ENCODE results near the gene RPTOR. TPM values are rescaled to one million over a fixed set of nuclear protein-coding genes. Genes with fewer than 3 reads are reported as not detected.

The RPTOR gene
- total and polyA plus RNA-seq, 2 donors (not counting 3 experiments of a cell fraction or from before 2014, with no cell fraction given) = 10.7 to 41.8 TPM

DNA sequence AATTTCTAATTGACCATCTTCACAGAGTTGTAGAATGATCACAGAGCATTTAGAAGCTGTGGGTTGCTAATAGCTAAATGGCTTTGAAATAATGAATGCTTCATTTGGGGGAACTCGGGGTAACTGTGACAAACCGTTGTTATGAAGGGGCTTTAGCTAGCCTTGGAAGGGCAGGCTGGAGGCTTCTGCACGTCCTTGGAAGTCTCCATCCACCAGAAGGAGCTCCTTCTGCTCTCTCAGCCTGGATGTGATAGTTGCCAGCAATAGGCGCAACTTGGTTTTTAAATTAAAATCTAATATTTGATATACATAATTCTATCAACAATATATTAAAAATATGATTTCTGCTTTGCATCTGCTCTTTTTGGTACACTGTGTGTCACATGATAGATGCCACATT lies 200.5 kb downstream of the RPTOR start:
- H4K20me1 ChIP-seq (replicated peaks; ENCODE audit: control insufficient read depth, extremely low read depth, insufficient read depth, low read length) = no peaks in the 10 kb centered on the region
- H3K4me2 ChIP-seq (ENCODE audit: insufficient read depth, low read length) = no peak overlapping the region
- peaks cover 4% of the 10 kb centered on the region for H3K4me1 ChIP-seq (ENCODE audit: control insufficient read depth, extremely low read depth, insufficient read depth, low read length)
- dilution Hi-C loops (cut with MboI; ENCODE audit: extremely low pct_ligation_motif_present, low sequenced_read_pairs) (no loop called here), intact Hi-C loops (cut with micrococcal nuclease) (no loop called here)
- no TSS peak for BruUV-seq (replicated peaks)
- no peaks in the 10 kb centered on the region for H3K36me3 ChIP-seq (ENCODE audit: control insufficient read depth in 2 of 2, extremely low read depth in 1 of 2, insufficient read depth in 2 of 2, low read length in 2 of 2)
- FAIRE-seq (no peak), DNase-seq (ENCODE audit: low read depth, low spot score) (no peak)
- CTCF ChIA-PET = interaction anchor here (0.9 to 1.3 kb wide), 4 partner anchors 9 to 38 kb away, joined by 3 to 4 read pairs (median 3); no protein-coding TSS in a partner anchor
- H3K4me3 ChIP-seq (replicated peaks in 1 of 3; ENCODE audit: insufficient read depth in 1 of 3, low read depth in 1 of 3, low read length in 3 of 3) = no peak overlapping the region
- no peaks in the 10 kb centered on the region for H3K9me1 ChIP-seq (replicated peaks; ENCODE audit: control insufficient read depth, extremely low read depth, insufficient read depth, low read length)
- H3K27me3 ChIP-seq (ENCODE audit: control insufficient read depth in 2 of 2, insufficient read depth in 2 of 2, low read length in 2 of 2) = no peaks in the 10 kb centered on the region
- POLR2A ChIA-PET = no interaction called here
- H2AFZ ChIP-seq (ENCODE audit: low read depth, low read length) = no peak overlapping the region
- no peak overlapping the region for H3K9ac ChIP-seq (replicated peaks; ENCODE audit: extremely low read depth, insufficient read depth, low read length)
- H3K79me2 ChIP-seq (ENCODE audit: control insufficient read depth, insufficient read depth, low read length) = no peaks in the 10 kb centered on the region
- no peak overlapping the region for H3K27ac ChIP-seq (ENCODE audit: insufficient read depth, low read depth, low read length)
- H3K9me3 ChIP-seq (replicated peaks; ENCODE audit: control insufficient read depth, insufficient read depth, low read length) = no peaks in the 10 kb centered on the region
- TF ChIP-seq GATA2 (IDR thresholded peaks at IDR 0.05; ENCODE audit: insufficient read depth, insufficient read length, low read depth, low read length) (no peak), MYC (IDR thresholded peaks at IDR 0.05; ENCODE audit: low read depth, low read length) (no peak)
- TF ChIP-seq, protein P1, sequence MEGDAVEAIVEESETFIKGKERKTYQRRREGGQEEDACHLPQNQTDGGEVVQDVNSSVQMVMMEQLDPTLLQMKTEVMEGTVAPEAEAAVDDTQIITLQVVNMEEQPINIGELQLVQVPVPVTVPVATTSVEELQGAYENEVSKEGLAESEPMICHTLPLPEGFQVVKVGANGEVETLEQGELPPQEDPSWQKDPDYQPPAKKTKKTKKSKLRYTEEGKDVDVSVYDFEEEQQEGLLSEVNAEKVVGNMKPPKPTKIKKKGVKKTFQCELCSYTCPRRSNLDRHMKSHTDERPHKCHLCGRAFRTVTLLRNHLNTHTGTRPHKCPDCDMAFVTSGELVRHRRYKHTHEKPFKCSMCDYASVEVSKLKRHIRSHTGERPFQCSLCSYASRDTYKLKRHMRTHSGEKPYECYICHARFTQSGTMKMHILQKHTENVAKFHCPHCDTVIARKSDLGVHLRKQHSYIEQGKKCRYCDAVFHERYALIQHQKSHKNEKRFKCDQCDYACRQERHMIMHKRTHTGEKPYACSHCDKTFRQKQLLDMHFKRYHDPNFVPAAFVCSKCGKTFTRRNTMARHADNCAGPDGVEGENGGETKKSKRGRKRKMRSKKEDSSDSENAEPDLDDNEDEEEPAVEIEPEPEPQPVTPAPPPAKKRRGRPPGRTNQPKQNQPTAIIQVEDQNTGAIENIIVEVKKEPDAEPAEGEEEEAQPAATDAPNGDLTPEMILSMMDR (IDR thresholded peaks at IDR 0.05; ENCODE audit: extremely low read depth in 1 of 2, insufficient read depth in 1 of 2, low read depth in 1 of 2, low read length in 2 of 2) = no peak

DNA sequence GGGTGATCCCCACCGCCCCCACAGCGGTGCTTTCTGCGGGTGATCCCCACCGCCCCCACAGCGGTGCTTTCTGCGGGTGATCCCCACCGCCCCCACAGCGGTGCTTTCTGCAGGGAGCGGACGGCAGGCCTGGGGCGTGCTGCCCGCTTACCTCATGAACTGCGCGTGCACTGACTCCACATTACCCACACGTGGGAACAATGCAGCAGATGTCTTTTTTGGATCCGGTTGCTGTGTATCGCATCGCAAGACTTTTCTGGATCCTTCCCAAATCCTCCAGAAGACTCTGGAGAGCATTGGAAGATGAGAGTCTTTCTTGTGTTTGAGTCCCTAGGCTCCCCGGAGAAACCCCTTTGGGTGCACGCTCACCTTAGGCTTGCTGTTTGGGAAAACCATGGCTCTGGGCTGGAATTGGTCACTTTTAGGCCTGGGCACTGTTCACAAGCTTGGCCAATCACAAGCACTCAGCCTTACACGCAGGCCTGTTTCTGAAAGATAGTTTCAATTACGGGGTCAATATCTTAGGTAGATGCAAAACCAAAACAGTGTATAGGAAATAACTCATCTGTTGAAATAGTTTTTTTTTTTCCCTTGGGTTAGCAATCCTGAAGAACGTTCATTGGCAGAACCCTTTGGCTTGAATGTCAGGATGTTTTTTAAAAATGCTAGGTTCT lies 201.8 kb downstream of the RPTOR start:
- dilution Hi-C loops (cut with MboI; ENCODE audit: extremely low pct_ligation_motif_present, low sequenced_read_pairs) = no loop called here
- ChIA-PET POLR2A (no interaction called here), CTCF (no interaction called here)

More for the DNA sequence above, 201.8 kb downstream of the RPTOR start:
- no peaks in the 10 kb centered on the region for H3K9me1 ChIP-seq (replicated peaks; ENCODE audit: control insufficient read depth, extremely low read depth, insufficient read depth, low read length)
- intact Hi-C loops (cut with micrococcal nuclease) = no loop called here
- no peaks in the 10 kb centered on the region for H3K36me3 ChIP-seq (ENCODE audit: control insufficient read depth in 2 of 2, extremely low read depth in 1 of 2, insufficient read depth in 2 of 2, low read length in 2 of 2)
- peaks cover 7% of the 10 kb centered on the region for H3K4me1 ChIP-seq (ENCODE audit: control insufficient read depth, extremely low read depth, insufficient read depth, low read length)
- no peaks in the 10 kb centered on the region for H3K27me3 ChIP-seq (ENCODE audit: control insufficient read depth in 2 of 2, insufficient read depth in 2 of 2, low read length in 2 of 2)
- no peak overlapping the region for H3K9ac ChIP-seq (replicated peaks; ENCODE audit: extremely low read depth, insufficient read depth, low read length)
- H3K27ac ChIP-seq (ENCODE audit: insufficient read depth, low read depth, low read length) = no peak overlapping the region
- H3K9me3 ChIP-seq (replicated peaks; ENCODE audit: control insufficient read depth, insufficient read depth, low read length) = no peaks in the 10 kb centered on the region
- no peak overlapping the region for H3K4me3 ChIP-seq (replicated peaks in 1 of 3; ENCODE audit: insufficient read depth in 1 of 3, low read depth in 1 of 3, low read length in 3 of 3)
- H4K20me1 ChIP-seq (replicated peaks; ENCODE audit: control insufficient read depth, extremely low read depth, insufficient read depth, low read length) = no peaks in the 10 kb centered on the region
- H3K79me2 ChIP-seq (ENCODE audit: control insufficient read depth, insufficient read depth, low read length) = no peaks in the 10 kb centered on the region
- no peak for FAIRE-seq
- BruUV-seq (replicated peaks) = no TSS peak
- no peak for DNase-seq (ENCODE audit: low read depth, low spot score)
- TF ChIP-seq GATA2 (IDR thresholded peaks at IDR 0.05; ENCODE audit: insufficient read depth, insufficient read length, low read depth, low read length) (no peak), JUN (IDR thresholded peaks at IDR 0.05; ENCODE audit: borderline replicate concordance, insufficient read depth, insufficient read length, low read depth) (no peak), EZH2 (IDR thresholded peaks at IDR 0.05; ENCODE audit: borderline replicate concordance, low read depth, low read length, severe bottlenecking) (no peak), FOS (IDR thresholded peaks at IDR 0.05; ENCODE audit: borderline replicate concordance, insufficient read depth, low read length) (no peak), POLR2AphosphoS5 (IDR thresholded peaks at IDR 0.05; ENCODE audit: insufficient read depth, low read depth, low read length) (no peak), POLR2A (IDR thresholded peaks at IDR 0.05; ENCODE audit: low read depth, low read length) (no peak), MYC (IDR thresholded peaks at IDR 0.05; ENCODE audit: low read depth, low read length) (no peak)
- TF ChIP-seq, protein P1 (IDR thresholded peaks at IDR 0.05; ENCODE audit: extremely low read depth in 1 of 2, insufficient read depth in 1 of 2, low read depth in 1 of 2, low read length in 2 of 2) = no peak
- TF ChIP-seq, protein P2, sequence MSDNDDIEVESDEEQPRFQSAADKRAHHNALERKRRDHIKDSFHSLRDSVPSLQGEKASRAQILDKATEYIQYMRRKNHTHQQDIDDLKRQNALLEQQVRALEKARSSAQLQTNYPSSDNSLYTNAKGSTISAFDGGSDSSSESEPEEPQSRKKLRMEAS (IDR thresholded peaks at IDR 0.05; ENCODE audit: insufficient read depth, insufficient read length) = no peak
- no peak overlapping the region for H2AFZ ChIP-seq (ENCODE audit: low read depth, low read length)
- no peak overlapping the region for H3K4me2 ChIP-seq (ENCODE audit: insufficient read depth, low read length)

Measured in endothelial cell of umbilical vein (primary cell).